H1 (cell line): ENCODE measurements around the gene OOSP2. TPM values are rescaled to one million over a fixed set of nuclear protein-coding genes. Genes with fewer than 3 reads are reported as not detected.

Experiments
- CTCF ChIA-PET: fragments of 300-600 bp; sonication (Branson Sonifier 250); formaldehyde crosslinking; loops from one replicate; lab custom pipeline; 2021; ENCODE audit not compliant: partially characterized antibody; lab: Charles Lee
- POLR2A ChIA-PET: fragments of 300-600 bp; sonication (Branson Sonifier 250); formaldehyde crosslinking; loops from one replicate; lab custom pipeline; 2021; ENCODE audit warnings: inconsistent platforms; ENCODE audit not compliant: partially characterized antibody; lab: Charles Lee
- DNase-seq, 2 experiments: peaks; one replicate each; pipeline versions ENCODE4 v3.0.0 to v3.0.0-alpha.2; 2010 to 2022; ENCODE audit warnings: low spot score in 2 of 2, low read depth in 1 of 2, mixed read lengths in 1 of 2
- FAIRE-seq: peaks from 2 replicates; lab custom pipeline; 2011; peaks lifted over from hg19 to GRCh38; lab: Jason Lieb, UNC
- H2AFZ ChIP-seq: 2 replicates; pipeline ENCODE4 v1.8.1; 2012; ENCODE audit warnings: low read length, inconsistent platforms
- H2AK5ac ChIP-seq: 2 replicates; pipeline ENCODE4 v1.6.1; 2013; ENCODE audit warnings: low read depth, low read length
- H2BK120ac ChIP-seq: replicated peaks from 2 replicates; pipeline ENCODE3; 2013; ENCODE audit warnings: low read depth, low read length, inconsistent platforms
- H2BK12ac ChIP-seq: 2 replicates; pipeline ENCODE4 v1.6.1; 2013; ENCODE audit warnings: low read depth, low read length
- H2BK15ac ChIP-seq: 2 replicates; pipeline ENCODE4 v1.6.1; 2013; ENCODE audit warnings: low read length
- H2BK20ac ChIP-seq: 2 replicates; pipeline ENCODE4 v1.6.1; 2013; ENCODE audit warnings: low read length
- H2BK5ac ChIP-seq: 2 replicates; pipeline ENCODE4 v1.6.1; 2013; ENCODE audit warnings: low read depth, low read length
- H3K14ac ChIP-seq: 2 replicates; pipeline ENCODE4 v1.6.1; 2013; ENCODE audit warnings: inconsistent platforms; ENCODE audit not compliant: insufficient read length
- H3K18ac ChIP-seq: 2 replicates; pipeline ENCODE4 v1.6.1; 2013; ENCODE audit warnings: low read length; ENCODE audit errors: extremely low read depth
- H3K23ac ChIP-seq: 2 replicates; pipeline ENCODE4 v1.6.1; 2013; ENCODE audit warnings: inconsistent platforms; ENCODE audit not compliant: insufficient read length
- H3K23me2 ChIP-seq: 2 replicates; pipeline ENCODE4 v1.6.1; 2013; ENCODE audit warnings: low read depth, low read length
- H3K27ac ChIP-seq: 2 replicates; pipeline ENCODE4 v1.6.1; 2011; ENCODE audit warnings: low read depth, low read length, inconsistent platforms
- H3K27me3 ChIP-seq, 4 experiments: replicated peaks in 1 of 4; 1 replicate in 1 of 4; 2 replicates in 3 of 4; pipeline versions ENCODE4 v1.6.1 to v1.8.1; 2011 to 2013; ENCODE audit warnings: low read length in 3 of 4, mild to moderate bottlenecking in 3 of 4, inconsistent platforms in 2 of 4, mixed read lengths in 2 of 4, moderate library complexity in 1 of 4; ENCODE audit not compliant: control insufficient read depth in 3 of 4, insufficient read depth in 3 of 4; ENCODE audit errors: extremely low read depth in 1 of 4
- H3K36me3 ChIP-seq, 4 experiments: 2 replicates each; pipeline versions ENCODE4 v1.6.1 to v1.8.1; 2011 to 2013; ENCODE audit warnings: mild to moderate bottlenecking in 4 of 4, low read length in 3 of 4, moderate library complexity in 2 of 4, control low read depth in 1 of 4, inconsistent platforms in 1 of 4; ENCODE audit not compliant: insufficient read depth in 4 of 4, control insufficient read depth in 2 of 4
- H3K4ac ChIP-seq: replicated peaks from 2 replicates; pipeline ENCODE3; 2013; ENCODE audit warnings: low read length, low read depth, mixed read lengths, inconsistent platforms; ENCODE audit not compliant: insufficient read length
- H3K4me1 ChIP-seq, 4 experiments: replicated peaks in 1 of 4; 1 replicate in 1 of 4; 2 replicates in 3 of 4; pipeline versions ENCODE4 v1.6.1 to v1.8.1; 2011 to 2013; ENCODE audit warnings: low read length in 3 of 4, inconsistent platforms in 2 of 4, mixed read lengths in 1 of 4; ENCODE audit not compliant: insufficient read depth in 4 of 4, control insufficient read depth in 3 of 4
- H3K4me2 ChIP-seq, 2 experiments: 2 replicates each; pipeline versions ENCODE4 v1.6.1 to v1.8.1; 2011 to 2013; ENCODE audit warnings: low read depth in 2 of 2, low read length in 2 of 2, control low read depth in 1 of 2, inconsistent platforms in 1 of 2, mild to moderate bottlenecking in 1 of 2; ENCODE audit not compliant: insufficient read depth in 1 of 2
- H3K4me3 ChIP-seq, 4 experiments: fragments of 200-600, 300-600 bp in 1 of 4; sonication (generic), shearing (Covaris generic), sonication (Bioruptor Twin) in 1 of 4; 2 replicates each; pipeline versions ENCODE4 v1.5.1 to v1.8.1; 2011 to 2016; ENCODE audit warnings: low read length in 4 of 4, low read depth in 3 of 4, control low read depth in 2 of 4, inconsistent platforms in 2 of 4, mild to moderate bottlenecking in 2 of 4, mixed read lengths in 1 of 4, moderate library complexity in 1 of 4; ENCODE audit not compliant: insufficient read depth in 2 of 4; ENCODE audit errors: extremely low read depth in 1 of 4
- H3K56ac ChIP-seq: replicated peaks from 2 replicates; pipeline ENCODE3; 2013; ENCODE audit warnings: low read depth, mild to moderate bottlenecking, mixed read lengths, low read length, inconsistent platforms; ENCODE audit not compliant: insufficient read length
- H3K79me1 ChIP-seq: 2 replicates; pipeline ENCODE4 v1.6.1; 2013; ENCODE audit warnings: low read depth, low read length, control low read depth
- H3K79me2 ChIP-seq, 2 experiments: 2 replicates each; pipeline versions ENCODE4 v1.6.1 to v1.8.1; 2012 to 2013; ENCODE audit warnings: low read length in 2 of 2, mild to moderate bottlenecking in 2 of 2, inconsistent platforms in 1 of 2; ENCODE audit not compliant: insufficient read depth in 2 of 2, control insufficient read depth in 1 of 2
- H3K9ac ChIP-seq, 4 experiments: replicated peaks in 1 of 4; 1 replicate in 1 of 4; 2 replicates in 3 of 4; pipeline versions ENCODE4 v1.6.1 to v1.8.1; 2011 to 2013; ENCODE audit warnings: low read depth in 3 of 4, low read length in 3 of 4, control low read depth in 2 of 4, mild to moderate bottlenecking in 2 of 4, moderate library complexity in 2 of 4, inconsistent platforms in 1 of 4; ENCODE audit errors: extremely low read depth in 1 of 4
- H3K9me3 ChIP-seq, 2 experiments: 2 replicates each; pipeline versions ENCODE4 v1.6.1 to v1.8.1; 2012 to 2013; ENCODE audit warnings: mild to moderate bottlenecking in 2 of 2, moderate library complexity in 2 of 2, control low read depth in 1 of 2, inconsistent platforms in 1 of 2, low read depth in 1 of 2, low read length in 1 of 2, mixed read lengths in 1 of 2; ENCODE audit not compliant: insufficient read depth in 2 of 2
- H4K20me1 ChIP-seq, 2 experiments: replicated peaks in 1 of 2; 2 replicates each; pipeline versions ENCODE3 to v1.8.1; 2011 to 2013; ENCODE audit warnings: inconsistent platforms in 2 of 2, low read length in 2 of 2, mild to moderate bottlenecking in 1 of 2; ENCODE audit not compliant: insufficient read depth in 2 of 2, control insufficient read depth in 1 of 2
- H4K5ac ChIP-seq: 2 replicates; pipeline ENCODE4 v1.6.1; 2013; ENCODE audit warnings: low read length, low read depth, mixed read lengths, inconsistent platforms; ENCODE audit not compliant: insufficient read length
- H4K8ac ChIP-seq: 2 replicates; pipeline ENCODE4 v1.8.0; 2013; ENCODE audit warnings: mild to moderate bottlenecking, moderate library complexity, low read length, inconsistent platforms; ENCODE audit not compliant: insufficient read depth; ENCODE audit errors: extremely low read depth
- H4K91ac ChIP-seq: replicated peaks from 2 replicates; pipeline ENCODE3; 2013; ENCODE audit warnings: low read length, mixed read lengths, inconsistent platforms; ENCODE audit not compliant: insufficient read length
- FOSL1 ChIP-seq: IDR thresholded peaks from 2 replicates; pipeline ENCODE4 v1.6.1; 2011; ENCODE audit warnings: mild to moderate bottlenecking, low read depth, low read length, moderate library complexity; ENCODE audit not compliant: insufficient read depth
- GTF2F1 ChIP-seq: IDR thresholded peaks from 2 replicates; pipeline ENCODE4 v1.6.1; 2012; ENCODE audit warnings: low read depth, low read length, improper control_type of control experiment, borderline replicate concordance
- WGBS, 2 experiments: shearing (Covaris generic) in 1 of 2; methylation state at CpG; one replicate each; pipeline versions ENCODE4 v1.1.6 to v1.1.7; 2013 to 2015; ENCODE audit warnings: low lambda C conversion rate in 2 of 2, mixed read lengths in 2 of 2, inconsistent platforms in 1 of 2, low coverage in 1 of 2, missing lambda C conversion rate in 1 of 2; ENCODE audit not compliant: insufficient replicate concordance in 2 of 2, insufficient coverage in 1 of 2, insufficient read length in 1 of 2; ENCODE audit errors: extremely low coverage in 1 of 2, missing lambda C conversion rate in 1 of 2; 5-methylcytosine and 5-hydroxymethylcytosine counted together
- polyA plus RNA-seq, 7 experiments: library from polyadenylated mRNA; depleted of rRNA in 3 of 7; stranded (reverse) in 5 of 7; unstranded in 2 of 7; fragments of >200 nt in 5 of 7; fragments of 200-250 nt in 2 of 7; gene quantifications; 1 replicate in 5 of 7; 2 replicates in 1 of 7; 4 replicates in 1 of 7; pipeline versions ENCODE4 v1.2.1 to v1.2.3, GENCODE V29; 2011 to 2013; ENCODE audit warnings: missing spikeins in 2 of 7, mixed read lengths in 2 of 7
- total RNA-seq: library from RNA; stranded (reverse); fragmentation: NEBNext Ultra II Directional; extraction: Animal tissue kit (Norgen Biotek cat#: 25700); gene quantifications from 2 replicates; pipeline ENCODE4 v1.2.1, GENCODE V29; 2021

OOSP2 gene
- total and polyA plus RNA-seq, 2 of the 8 experiments (the other 6 are each of a cell fraction or from before 2014, with no cell fraction given): not detected

DNA sequence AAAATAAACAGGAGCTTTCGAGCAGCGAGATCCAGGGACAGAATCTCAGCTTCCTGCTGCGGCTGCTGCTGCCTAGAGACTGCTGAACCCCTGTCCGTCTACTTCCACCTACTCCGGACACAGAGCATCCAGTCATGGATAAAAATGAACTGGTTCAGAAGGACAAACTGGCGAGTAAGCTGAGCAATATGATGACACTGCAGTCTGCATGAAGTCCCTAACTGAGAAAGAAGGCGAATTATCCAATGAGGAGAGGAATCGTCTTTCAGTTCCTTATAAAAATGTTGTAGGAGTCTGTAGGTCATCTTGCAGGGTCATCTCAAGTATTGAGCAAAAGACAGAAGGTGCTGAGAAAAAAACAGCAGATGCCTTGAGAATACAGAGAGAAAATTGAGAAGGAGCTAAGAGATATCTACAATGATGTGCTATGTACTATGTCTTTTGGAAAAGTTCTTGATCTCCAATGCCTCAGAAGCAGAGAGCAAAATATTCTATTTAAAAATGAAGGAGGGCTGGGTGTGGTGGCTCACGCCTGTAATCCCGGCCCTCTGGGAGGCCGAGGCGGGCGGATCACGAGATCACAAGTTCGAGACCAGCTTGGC is 37.1 kb downstream of the OOSP2 start:
- no peak overlapping the region for H2AK5ac ChIP-seq
- no peak overlapping the region for H3K4me2 ChIP-seq
- H2BK12ac ChIP-seq: no peak overlapping the region
- H3K27ac ChIP-seq: no peak overlapping the region
- no peak overlapping the region for H2BK5ac ChIP-seq
- H3K9me3 ChIP-seq: peaks cover 0 to 15% of the 10 kb centered on the region in 2 experiments; a peak in 1 of 4 replicates
- H3K18ac ChIP-seq: no peak overlapping the region
- H3K36me3 ChIP-seq: peaks cover 0 to 2% (median 0%) of the 10 kb centered on the region in 4 experiments; a peak in 1 of 8 replicates
- FAIRE-seq (no peak), DNase-seq (no peak)
- no peak overlapping the region for H4K5ac ChIP-seq
- no peaks in the 10 kb centered on the region for H3K27me3 ChIP-seq
- no peak overlapping the region for H3K4me3 ChIP-seq
- H2BK15ac ChIP-seq: no peak overlapping the region
- no peak overlapping the region for H3K56ac ChIP-seq
- H2BK20ac ChIP-seq: no peak overlapping the region
- no peak overlapping the region for H3K9ac ChIP-seq
- no peak overlapping the region for H4K91ac ChIP-seq
- WGBS, 2 experiments: 95% methylated on average over 15 of the region's 15 CpGs; no CpG with 5 or more reads in 1 of the 2 experiments
- H3K4ac ChIP-seq: no peak overlapping the region
- no peaks in the 10 kb centered on the region for H3K4me1 ChIP-seq
- no peaks in the 10 kb centered on the region for H3K79me1 ChIP-seq
- no peaks in the 10 kb centered on the region for H3K23me2 ChIP-seq
- no peak overlapping the region for H3K14ac ChIP-seq
- H3K79me2 ChIP-seq: no peaks in the 10 kb centered on the region
- H2BK120ac ChIP-seq: no peak overlapping the region
- no peak overlapping the region for H3K23ac ChIP-seq
- ChIA-PET CTCF (interaction anchor here (1.4 kb wide), 1 partner anchor 286 kb away, joined by 3 read pairs; no protein-coding TSS in a partner anchor), POLR2A (interaction anchor here (0.6 kb wide), 1 partner anchor 516 kb away, joined by 3 read pairs; no protein-coding TSS in a partner anchor)
- no peaks in the 10 kb centered on the region for H4K20me1 ChIP-seq
- no peak overlapping the region for H4K8ac ChIP-seq
- H2AFZ ChIP-seq: peak overlapping the region; percentile 67; the same call in 1 of the 2 replicates
- TF ChIP-seq FOSL1 (no peak), GTF2F1 (no peak)
